ENCODE results near the gene ITIH4.

ITIH4 gene

DNA sequence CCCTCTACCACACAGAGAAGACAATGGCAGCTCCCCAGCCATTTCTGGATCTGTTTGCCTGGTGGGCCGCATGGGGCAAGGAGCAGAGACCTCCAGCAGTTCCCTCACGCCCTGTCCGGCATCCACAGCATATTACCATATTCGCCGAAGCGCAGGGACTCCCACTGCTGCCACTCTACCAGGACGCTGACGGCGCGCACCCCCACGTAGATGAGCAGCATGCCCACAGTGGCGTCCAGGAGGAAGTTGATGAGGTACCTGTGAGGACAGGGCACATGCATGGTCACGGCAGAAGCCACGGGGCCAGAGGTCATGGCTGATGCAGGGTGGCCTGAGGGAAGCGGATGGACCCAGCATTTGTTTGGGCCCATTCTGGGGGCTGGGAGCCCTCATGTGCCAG lies 19.2 kb upstream of the ITIH4 start:
- FAIRE-seq (no peak), DNase-seq (ENCODE audit: insufficient read length, low spot score) (no peak)

GRCh38 chr3:52848617-52849016 lies 18.1 kb upstream of the ITIH4 start:
- no peak for DNase-seq (ENCODE audit: insufficient read length, low spot score)
- FAIRE-seq, result no peak

- no peak for FAIRE-seq
Observed at GRCh38 chr3:52847726-52848125, 17.3 kb upstream of the ITIH4 start.

DNA sequence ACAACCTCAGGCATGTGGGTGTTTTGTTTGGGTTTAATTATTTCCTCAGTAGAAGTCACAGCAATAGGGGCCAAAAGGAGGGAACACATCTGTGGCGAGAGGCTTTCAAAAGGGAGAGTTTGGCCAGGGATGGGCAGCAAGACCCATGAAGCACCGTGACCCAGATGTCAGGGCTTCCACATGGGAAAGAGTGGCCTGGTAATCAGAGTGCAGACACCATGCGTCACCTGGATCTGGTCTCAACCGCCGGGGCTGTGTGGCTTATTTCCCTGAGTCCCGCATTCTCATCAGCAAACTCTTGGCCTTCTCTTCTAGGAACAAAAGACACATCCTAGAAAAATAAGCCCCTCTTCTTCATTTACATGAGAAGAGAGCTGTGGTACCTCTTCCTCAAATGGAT lies 16.8 kb upstream of the ITIH4 start:
- no peak for DNase-seq (ENCODE audit: insufficient read length, low spot score)
- FAIRE-seq, result no peak

More at GRCh38 chr3:52847726-52848125, 17.3 kb upstream of the ITIH4 start:
- DNase-seq (ENCODE audit: insufficient read length, low spot score), result no peak

- DNase-seq (ENCODE audit: insufficient read length, low spot score) (no peak), FAIRE-seq (no peak)
Observed at GRCh38 chr3:52846432-52846965, 16.0 kb upstream of the ITIH4 start.

DNA sequence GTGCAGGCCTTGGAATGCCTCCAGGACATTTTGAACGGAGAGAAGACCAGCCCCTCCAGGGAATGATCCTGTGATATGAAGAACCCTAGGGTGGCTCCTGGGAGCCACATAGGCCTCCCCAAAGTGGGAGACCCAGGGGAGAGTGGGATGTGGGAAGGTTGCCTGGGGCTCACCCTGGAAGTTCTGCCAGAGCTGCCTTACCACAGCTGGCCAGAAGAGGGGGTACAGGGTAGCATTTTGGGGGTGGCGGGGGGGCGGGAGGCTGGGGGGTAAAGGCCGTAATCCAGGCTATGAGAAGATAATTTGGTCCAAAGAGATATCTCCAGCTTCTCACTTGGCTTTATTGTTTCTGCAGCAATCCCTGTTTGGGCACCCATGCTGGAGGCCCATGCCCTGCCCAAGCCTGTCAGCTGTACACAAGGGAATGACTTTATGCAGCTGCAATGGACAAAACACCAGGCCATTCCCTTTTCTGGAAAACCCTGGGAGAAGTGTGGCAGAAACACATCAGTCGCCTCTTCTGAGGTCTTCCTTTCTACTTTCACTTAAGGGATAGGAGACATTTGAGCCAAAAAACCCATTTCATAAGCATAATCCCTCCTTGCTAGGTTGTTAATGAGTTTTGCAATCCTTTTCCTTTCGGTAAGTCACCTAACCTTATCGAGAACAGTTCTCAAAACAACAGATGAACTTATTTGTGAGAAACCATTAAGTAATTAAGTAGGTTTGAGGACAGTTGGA lies 15.4 kb upstream of the ITIH4 start:
- DNase-seq (ENCODE audit: insufficient read length, low spot score) (peak; percentile 27), FAIRE-seq (no peak)

GRCh38 chr3:52845157-52845556 lies 14.7 kb upstream of the ITIH4 start:
- DNase-seq (ENCODE audit: insufficient read length, low spot score) (no peak), FAIRE-seq (no peak)

- DNase-seq (ENCODE audit: insufficient read length, low spot score), result no peak
- FAIRE-seq, result no peak
Observed at GRCh38 chr3:52844290-52844975, 14.0 kb upstream of the ITIH4 start.

DNA sequence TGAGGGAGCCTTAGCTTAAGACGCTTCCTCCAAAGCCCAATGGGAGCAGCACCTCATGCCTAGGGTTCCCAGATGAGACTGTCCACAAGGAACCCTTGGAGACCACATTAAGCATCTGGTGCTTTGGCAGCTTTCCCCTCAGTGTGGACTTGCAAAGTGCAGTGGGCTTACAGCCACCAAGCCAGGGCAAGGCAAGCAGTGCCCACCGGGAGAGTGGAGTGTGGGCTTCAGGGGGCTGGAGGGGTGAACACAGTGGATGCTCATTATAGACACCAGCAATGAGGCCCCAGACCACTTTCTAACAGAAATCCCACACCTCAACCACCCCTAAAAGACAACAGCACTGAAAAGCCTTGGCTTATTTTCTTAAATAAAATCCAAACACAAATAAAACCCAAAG lies 13.4 kb upstream of the ITIH4 start:
- no peak for FAIRE-seq
- DNase-seq (ENCODE audit: insufficient read length, low spot score), result no peak

DNA sequence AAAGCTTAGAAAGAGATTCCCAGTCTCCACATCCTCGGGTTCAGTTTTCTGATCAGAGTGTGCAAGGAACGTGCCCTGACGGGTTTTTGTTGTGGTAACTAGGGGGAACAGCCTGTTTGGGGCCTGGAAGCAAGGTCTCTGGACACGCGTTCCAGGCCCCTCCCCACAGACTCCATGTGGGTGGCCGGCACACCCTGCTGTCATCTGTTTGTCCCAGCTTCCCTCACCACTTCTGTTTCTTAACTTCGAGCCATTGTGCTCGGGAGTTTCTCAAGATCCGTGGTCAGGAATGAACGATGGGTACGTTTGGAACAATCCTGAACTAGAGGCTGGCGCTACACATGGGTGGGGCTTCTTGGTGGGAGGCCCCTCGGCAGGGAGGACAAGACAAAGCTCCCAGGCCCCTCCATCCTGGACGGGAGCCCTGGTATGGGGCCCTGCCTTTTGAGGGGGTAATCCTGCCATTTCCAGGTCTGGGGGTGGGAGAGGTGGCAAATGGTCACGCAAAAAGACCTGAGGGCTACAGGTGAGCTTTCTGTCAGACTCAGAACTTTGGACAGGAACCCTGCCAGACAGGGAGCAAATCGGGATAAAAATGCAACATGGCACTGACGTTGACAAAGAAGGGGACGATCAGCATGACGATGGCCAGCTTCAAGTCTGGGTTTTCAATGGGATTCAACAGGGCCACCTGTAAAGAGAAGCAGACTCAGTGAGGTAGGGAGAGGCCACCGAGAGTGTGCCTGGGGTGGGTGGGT lies 12.8 kb upstream of the ITIH4 start:
- FAIRE-seq (no peak), DNase-seq (ENCODE audit: insufficient read length, low spot score) (no peak)

GRCh38 chr3:52842424-52842823 lies 12.0 kb upstream of the ITIH4 start:
- DNase-seq (ENCODE audit: insufficient read length, low spot score) (no peak), FAIRE-seq (no peak)

GRCh38 chr3:52841981-52842340 lies 11.5 kb upstream of the ITIH4 start:
- FAIRE-seq, result no peak

GRCh38 chr3:52841211-52841980 lies 10.9 kb upstream of the ITIH4 start:
- no peak for FAIRE-seq
- no peak for DNase-seq (ENCODE audit: insufficient read length, low spot score)

More at GRCh38 chr3:52841981-52842340, 11.5 kb upstream of the ITIH4 start:
- DNase-seq (ENCODE audit: insufficient read length, low spot score), result no peak

GRCh38 chr3:52839892-52840545 lies 9.5 kb upstream of the ITIH4 start:
- DNase-seq (ENCODE audit: insufficient read length, low spot score), result no peak
- no peak for FAIRE-seq

DNA sequence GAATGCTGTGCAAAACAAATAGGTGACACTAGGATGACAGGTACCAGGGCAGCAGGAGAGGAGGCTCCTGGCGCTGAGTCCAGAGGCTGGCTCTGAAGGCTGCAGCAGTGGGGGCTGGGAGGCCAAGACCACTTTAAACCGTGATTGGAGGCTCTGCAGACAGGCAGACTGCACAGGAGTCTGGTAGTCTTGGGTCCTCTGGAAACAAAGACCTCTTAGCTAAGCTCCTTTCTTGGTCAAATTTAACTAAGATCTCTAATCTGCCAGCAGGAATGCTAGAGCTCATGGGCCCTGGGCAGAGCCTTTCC lies 8.8 kb upstream of the ITIH4 start:
- FAIRE-seq, result no peak
- DNase-seq (ENCODE audit: insufficient read length, low spot score), result no peak

DNA sequence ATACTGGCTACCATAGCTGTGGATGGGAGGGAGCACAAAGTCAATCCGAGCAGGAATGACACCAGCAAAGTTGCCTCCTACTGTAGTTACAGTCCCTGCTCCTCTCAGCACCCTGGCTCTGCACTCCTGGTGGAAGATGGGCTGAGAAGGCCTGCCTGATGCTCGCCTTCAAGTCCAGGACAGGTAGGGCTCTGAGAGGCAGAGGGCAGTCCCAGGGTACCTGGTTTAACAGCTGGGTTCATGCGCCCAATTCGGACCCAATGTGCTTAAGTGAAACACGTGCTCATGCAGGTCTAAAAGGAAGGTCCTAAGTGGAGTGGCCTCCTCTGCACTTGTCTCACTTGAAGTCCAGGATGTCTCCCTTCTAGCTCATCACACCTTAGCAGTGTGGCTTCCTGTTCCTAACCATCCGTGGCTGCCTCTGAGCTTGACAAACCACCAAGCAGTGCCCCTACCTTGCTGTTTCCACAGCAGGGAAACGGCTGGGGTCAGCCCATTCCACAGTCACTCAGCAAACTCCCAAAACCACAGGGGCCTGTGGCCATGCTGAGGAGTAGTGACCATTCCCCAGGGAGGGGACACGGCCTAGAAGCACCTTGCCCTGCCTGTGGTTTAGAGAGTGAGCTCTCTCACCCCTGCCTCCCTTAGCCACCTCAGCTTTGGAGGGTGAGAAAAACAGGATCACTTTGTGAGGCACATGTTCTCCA lies 8.2 kb upstream of the ITIH4 start:
- FAIRE-seq, result no peak

DNA sequence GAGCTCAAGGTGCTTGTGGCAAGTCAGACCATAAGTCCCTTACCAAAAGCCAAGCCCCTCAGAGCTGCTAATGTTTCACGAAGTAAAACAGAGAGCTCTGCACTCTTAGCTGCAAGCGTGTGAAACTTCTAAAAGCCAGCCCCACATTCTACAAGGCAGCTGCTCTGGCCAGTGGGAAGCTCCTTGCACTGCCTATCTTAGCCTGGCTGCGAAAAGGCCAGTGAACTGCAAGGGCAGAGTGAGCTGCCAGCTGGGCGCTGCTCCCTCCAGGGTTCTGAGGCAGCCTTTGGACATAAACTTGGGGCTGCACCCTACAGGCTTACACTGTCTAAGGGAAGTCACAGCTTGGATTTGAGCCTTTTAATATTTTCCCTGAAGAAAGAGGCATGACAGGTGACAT lies 6.5 kb upstream of the ITIH4 start:
- no peak for FAIRE-seq
- DNase-seq (ENCODE audit: insufficient read length, low spot score), result no peak

More for the DNA sequence above, 8.2 kb upstream of the ITIH4 start:
- no peak for DNase-seq (ENCODE audit: insufficient read length, low spot score)

- FAIRE-seq (no peak), DNase-seq (ENCODE audit: insufficient read length, low spot score) (no peak)
Observed at GRCh38 chr3:52836471-52836845, 6.0 kb upstream of the ITIH4 start.

GRCh38 chr3:52835766-52836470 lies 5.4 kb upstream of the ITIH4 start:
- no peak for FAIRE-seq
- no peak for DNase-seq (ENCODE audit: insufficient read length, low spot score)

Data from HTR-8/SVneo (cell line).